ENCODE measurements around the gene C6orf62. TPM values are rescaled to one million over a fixed set of nuclear protein-coding genes. Genes with fewer than 3 reads are reported as not detected.
"Not testable (repeated sequence)": the region's sequence is repeated elsewhere in the genome, so short reads cannot be mapped to it uniquely, and the experiment has no call there.

C6orf62 gene
- total RNA-seq, 1 donor, result 168 TPM

DNA sequence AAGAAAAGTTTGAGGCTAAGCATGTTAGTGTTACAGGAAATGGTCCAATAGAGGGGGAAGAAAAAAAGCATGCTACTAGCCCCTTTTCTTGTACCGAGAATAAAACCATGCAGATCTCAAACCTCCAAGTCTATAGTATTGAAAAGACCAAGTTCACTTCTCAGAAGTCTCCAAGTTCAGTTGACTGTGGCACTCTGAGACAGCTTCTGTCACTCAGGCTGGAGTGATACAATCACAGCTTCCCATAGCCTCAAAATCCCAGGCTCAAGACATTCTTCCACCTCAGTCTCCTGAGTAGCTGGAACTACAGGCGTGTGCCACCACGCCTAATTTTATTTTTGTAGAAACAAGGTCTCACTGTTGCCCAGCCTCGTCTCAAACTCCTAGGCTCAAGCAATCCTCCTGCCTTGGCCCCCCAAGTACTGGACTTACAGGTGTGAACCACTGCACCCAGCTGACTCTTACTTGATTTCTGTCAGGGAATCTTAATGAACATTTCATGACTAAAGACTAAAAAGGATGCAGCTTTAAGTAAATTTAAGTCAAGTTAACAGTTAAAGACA is 16.2 kb downstream of the C6orf62 start:
- DNase-seq (ENCODE audit: insufficient read length, low spot score, missing footprints), result no peak
- H3K4me3 ChIP-seq (ENCODE audit: insufficient read depth, low read length), result no peak overlapping the region
- no peaks in the 10 kb centered on the region for H3K79me2 ChIP-seq (ENCODE audit: insufficient read depth, low read length)
- H3K27ac ChIP-seq (ENCODE audit: low read depth, low read length), result no peak overlapping the region
- H3K27me3 ChIP-seq (ENCODE audit: insufficient read depth, low read length), result no peaks in the 10 kb centered on the region
- no peak overlapping the region for H3K4me2 ChIP-seq (ENCODE audit: insufficient read depth, low read length)
- H3K9me3 ChIP-seq (ENCODE audit: low read depth, low read length), result no peaks in the 10 kb centered on the region
- peaks cover 5% of the 10 kb centered on the region for H4K20me1 ChIP-seq (ENCODE audit: insufficient read depth, low read length)
- TF ChIP-seq, protein P1, sequence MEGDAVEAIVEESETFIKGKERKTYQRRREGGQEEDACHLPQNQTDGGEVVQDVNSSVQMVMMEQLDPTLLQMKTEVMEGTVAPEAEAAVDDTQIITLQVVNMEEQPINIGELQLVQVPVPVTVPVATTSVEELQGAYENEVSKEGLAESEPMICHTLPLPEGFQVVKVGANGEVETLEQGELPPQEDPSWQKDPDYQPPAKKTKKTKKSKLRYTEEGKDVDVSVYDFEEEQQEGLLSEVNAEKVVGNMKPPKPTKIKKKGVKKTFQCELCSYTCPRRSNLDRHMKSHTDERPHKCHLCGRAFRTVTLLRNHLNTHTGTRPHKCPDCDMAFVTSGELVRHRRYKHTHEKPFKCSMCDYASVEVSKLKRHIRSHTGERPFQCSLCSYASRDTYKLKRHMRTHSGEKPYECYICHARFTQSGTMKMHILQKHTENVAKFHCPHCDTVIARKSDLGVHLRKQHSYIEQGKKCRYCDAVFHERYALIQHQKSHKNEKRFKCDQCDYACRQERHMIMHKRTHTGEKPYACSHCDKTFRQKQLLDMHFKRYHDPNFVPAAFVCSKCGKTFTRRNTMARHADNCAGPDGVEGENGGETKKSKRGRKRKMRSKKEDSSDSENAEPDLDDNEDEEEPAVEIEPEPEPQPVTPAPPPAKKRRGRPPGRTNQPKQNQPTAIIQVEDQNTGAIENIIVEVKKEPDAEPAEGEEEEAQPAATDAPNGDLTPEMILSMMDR (IDR thresholded peaks at IDR 0.05; ENCODE audit: extremely low read depth, low read depth, low read length), result no peak
- peaks cover 55% of the 10 kb centered on the region for H3K36me3 ChIP-seq (ENCODE audit: insufficient read depth, low read length)
- H2AFZ ChIP-seq (ENCODE audit: low read length), result no peak overlapping the region
- H3K4me1 ChIP-seq (ENCODE audit: insufficient read depth, low read length), result peaks cover 12% of the 10 kb centered on the region

DNA sequence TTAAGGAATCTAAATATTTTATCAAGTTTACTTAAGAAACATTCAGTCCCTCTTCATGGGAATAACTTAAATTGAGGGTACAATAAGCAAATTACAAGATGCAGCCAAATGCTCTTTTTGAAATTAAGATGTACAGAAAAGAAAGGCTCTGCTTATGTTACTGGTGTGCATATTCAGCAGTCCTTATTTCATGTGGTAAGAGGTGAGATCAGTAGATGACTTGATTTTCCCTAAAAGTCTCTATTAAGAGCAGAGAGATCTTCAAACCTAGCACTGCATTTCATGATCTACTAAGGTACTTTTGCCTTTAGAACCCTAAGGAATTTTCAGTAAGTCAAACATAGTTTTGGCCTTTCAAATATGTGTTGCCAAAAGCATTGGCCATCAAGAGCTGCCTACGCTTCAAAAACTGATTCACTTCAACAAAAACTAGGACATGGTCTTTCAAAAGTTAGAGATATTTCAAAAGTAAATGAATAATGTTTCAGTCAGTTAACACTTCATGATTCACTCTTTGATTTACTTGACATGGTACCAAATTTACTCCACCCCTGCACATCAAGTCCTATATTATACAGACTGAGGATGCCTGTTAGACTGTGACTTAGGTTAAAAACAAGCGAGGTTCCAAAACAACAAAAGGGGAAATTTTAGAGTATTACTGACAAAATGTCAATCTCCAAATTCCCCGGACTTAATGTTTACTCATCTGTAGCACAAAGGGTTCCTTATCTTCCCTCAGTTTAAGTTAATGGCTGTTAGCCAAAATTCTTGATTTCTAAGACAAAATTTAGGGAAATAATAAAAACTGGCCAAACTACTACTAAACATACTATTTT is 19.2 kb downstream of the C6orf62 start:
- peak; percentile 76 for DNase-seq (ENCODE audit: insufficient read length, low spot score, missing footprints)

DNA sequence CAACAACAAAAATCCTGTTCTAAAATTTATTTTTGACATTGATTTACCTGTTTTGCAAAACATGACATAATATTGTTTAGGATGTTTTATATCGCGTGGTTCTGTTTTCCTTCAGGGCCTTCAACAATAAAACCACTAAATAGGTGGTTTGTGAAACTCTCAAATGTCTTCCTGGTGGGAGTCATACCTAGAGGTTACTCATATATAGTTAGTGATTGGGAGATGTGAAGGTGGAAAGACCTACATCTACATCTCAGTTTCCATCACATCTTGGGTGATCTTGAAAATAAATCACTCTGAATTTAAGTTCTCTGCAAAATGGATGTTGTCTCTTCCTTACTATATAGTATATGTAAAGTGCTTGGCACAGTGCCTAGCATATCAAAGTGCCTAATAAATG is 22.9 kb downstream of the C6orf62 start:
- no peak overlapping the region for H2AFZ ChIP-seq (ENCODE audit: low read length)
- no peak overlapping the region for H3K4me2 ChIP-seq (ENCODE audit: insufficient read depth, low read length)
- peaks cover 8% of the 10 kb centered on the region for H4K20me1 ChIP-seq (ENCODE audit: insufficient read depth, low read length)
- TF ChIP-seq, protein P1 (IDR thresholded peaks at IDR 0.05; ENCODE audit: extremely low read depth, low read depth, low read length), result no peak
- H3K9me3 ChIP-seq (ENCODE audit: low read depth, low read length), result no peaks in the 10 kb centered on the region
- H3K27me3 ChIP-seq (ENCODE audit: insufficient read depth, low read length), result no peaks in the 10 kb centered on the region
- no peaks in the 10 kb centered on the region for H3K36me3 ChIP-seq (ENCODE audit: insufficient read depth, low read length)
- no peak overlapping the region for H3K27ac ChIP-seq (ENCODE audit: low read depth, low read length)
- no peaks in the 10 kb centered on the region for H3K79me2 ChIP-seq (ENCODE audit: insufficient read depth, low read length)
- no peak overlapping the region for H3K4me3 ChIP-seq (ENCODE audit: insufficient read depth, low read length)
- no peak for DNase-seq (ENCODE audit: insufficient read length, low spot score, missing footprints)
- H3K4me1 ChIP-seq (ENCODE audit: insufficient read depth, low read length), result peaks cover 12% of the 10 kb centered on the region

More for the DNA sequence above, 19.2 kb downstream of the C6orf62 start:
- Histone ChIP-seq H3K4me1 (ENCODE audit: insufficient read depth, low read length) (peaks cover 12% of the 10 kb centered on the region), H3K79me2 (ENCODE audit: insufficient read depth, low read length) (no peaks in the 10 kb centered on the region), H3K36me3 (ENCODE audit: insufficient read depth, low read length) (peaks cover 25% of the 10 kb centered on the region), H3K4me2 (ENCODE audit: insufficient read depth, low read length) (peak overlapping the region; percentile 41), H2AFZ (ENCODE audit: low read length) (no peak overlapping the region), H3K27ac (ENCODE audit: low read depth, low read length) (no peak overlapping the region), H3K27me3 (ENCODE audit: insufficient read depth, low read length) (no peaks in the 10 kb centered on the region), H3K4me3 (ENCODE audit: insufficient read depth, low read length) (no peak overlapping the region), H3K9me3 (ENCODE audit: low read depth, low read length) (no peaks in the 10 kb centered on the region), H4K20me1 (ENCODE audit: insufficient read depth, low read length) (peaks cover 5% of the 10 kb centered on the region)
- TF ChIP-seq, protein P1 (IDR thresholded peaks at IDR 0.05; ENCODE audit: extremely low read depth, low read depth, low read length), result no peak

DNA sequence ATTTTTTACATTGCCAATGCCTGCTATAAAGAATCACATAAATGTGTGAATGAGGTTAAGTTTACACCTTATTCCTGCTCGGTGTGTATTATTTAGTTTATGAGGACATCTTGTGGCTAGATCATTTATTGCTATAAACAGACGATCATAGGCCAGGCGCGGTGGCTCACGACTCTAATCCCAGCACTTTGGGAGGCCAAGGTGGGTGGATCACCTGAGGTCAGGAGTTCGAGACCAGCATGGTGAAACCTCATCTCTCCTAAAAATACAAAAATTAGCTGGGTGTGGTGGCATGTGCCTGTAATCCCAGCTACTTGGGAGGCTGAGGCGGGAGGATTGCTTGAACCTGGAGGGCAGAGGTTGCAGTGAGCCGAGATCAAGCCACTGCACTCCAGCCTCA is 23.3 kb downstream of the C6orf62 start:
- not testable (repeated sequence) for DNase-seq (ENCODE audit: insufficient read length, low spot score, missing footprints)

More for the DNA sequence above, 23.3 kb downstream of the C6orf62 start:
- not testable (repeated sequence) for H2AFZ ChIP-seq (ENCODE audit: low read length); H3K79me2 ChIP-seq (ENCODE audit: insufficient read depth, low read length); H3K4me2 ChIP-seq (ENCODE audit: insufficient read depth, low read length); H4K20me1 ChIP-seq (ENCODE audit: insufficient read depth, low read length); H3K9me3 ChIP-seq (ENCODE audit: low read depth, low read length); H3K27ac ChIP-seq (ENCODE audit: low read depth, low read length); H3K36me3 ChIP-seq (ENCODE audit: insufficient read depth, low read length); H3K4me3 ChIP-seq (ENCODE audit: insufficient read depth, low read length); H3K27me3 ChIP-seq (ENCODE audit: insufficient read depth, low read length)
- H3K4me1 ChIP-seq (ENCODE audit: insufficient read depth, low read length), result peaks cover 13% of the 10 kb centered on the region
- TF ChIP-seq, protein P1 (IDR thresholded peaks at IDR 0.05; ENCODE audit: extremely low read depth, low read depth, low read length), result peak; percentile 41
